ENCODE results near the gene SERPINA3.

DNA sequence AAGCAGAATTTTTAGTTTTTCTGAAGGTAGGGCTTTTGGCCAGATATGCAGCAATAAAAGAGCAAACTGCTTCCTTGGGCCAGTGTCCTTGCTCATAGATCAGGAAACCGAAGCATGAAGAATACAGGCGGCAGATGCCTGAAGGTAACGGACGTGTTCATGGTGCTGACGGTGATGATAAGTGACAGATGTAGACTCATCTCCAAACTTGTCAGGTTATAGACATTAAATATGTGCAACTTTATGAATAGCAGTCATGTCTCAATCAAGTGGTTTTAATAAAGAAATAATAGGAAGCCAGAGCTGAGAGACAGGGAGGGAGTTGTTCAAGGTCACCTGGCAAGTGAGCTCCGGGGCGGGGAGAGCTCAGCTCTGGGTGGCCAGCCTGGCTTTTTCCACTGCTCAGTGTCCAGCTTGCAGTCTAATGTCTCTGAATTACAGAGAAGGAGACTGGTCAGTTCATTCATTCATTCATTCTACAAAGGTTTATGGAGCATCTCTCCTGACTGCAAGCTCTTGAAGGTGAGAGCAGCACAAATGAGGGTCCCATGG is 29.9 kb upstream of the SERPINA3 start:
- TF ChIP-seq CTCF (IDR thresholded peaks at IDR 0.05) (no peak), EZH2 (IDR thresholded peaks at IDR 0.05) (no peak), EZH2phosphoT487 (IDR thresholded peaks at IDR 0.05) (no peak)
